Spleen (tissue), 7 donors: ENCODE measurements around the gene PGLYRP3.

Source experiments
- POLR2A ChIP-seq, 3 donors: fragments of 450-650 bp; IDR thresholded peaks; one replicate each; pipeline ENCODE4 v1.5.1; 2017; ENCODE audit warnings: antibody characterized with exemption in 3 of 3, mild to moderate bottlenecking in 1 of 3
- TF ChIP-seq, protein P1 (sequence below), 11 experiments: fragments of 200-600 bp in 7 of 11; fragments of 450-650 bp in 4 of 11; sonication (generic) in 4 of 11; IDR thresholded peaks in 8 of 11; conservative IDR thresholded peaks in 3 of 11; 1 replicate in 7 of 11; 2 replicates in 4 of 11; pipeline versions ENCODE4 v1.4.0 to v1.8.0; 2016 to 2021; ENCODE audit warnings: antibody characterized with exemption in 11 of 11, inconsistent platforms in 4 of 11, mild to moderate bottlenecking in 1 of 11
- donor health status: DM: no; HTN: no; CAD: no; lungs with moderate emphysema.
- donor health status: DM: no; HTN: no; CAD: no.
- donor health status: DM: no; HTN: no; CAD: no.

GRCh38 chr1:153341431-153341934, 28.7 kb upstream of the PGLYRP3 start:
- TF ChIP-seq, protein P1, sequence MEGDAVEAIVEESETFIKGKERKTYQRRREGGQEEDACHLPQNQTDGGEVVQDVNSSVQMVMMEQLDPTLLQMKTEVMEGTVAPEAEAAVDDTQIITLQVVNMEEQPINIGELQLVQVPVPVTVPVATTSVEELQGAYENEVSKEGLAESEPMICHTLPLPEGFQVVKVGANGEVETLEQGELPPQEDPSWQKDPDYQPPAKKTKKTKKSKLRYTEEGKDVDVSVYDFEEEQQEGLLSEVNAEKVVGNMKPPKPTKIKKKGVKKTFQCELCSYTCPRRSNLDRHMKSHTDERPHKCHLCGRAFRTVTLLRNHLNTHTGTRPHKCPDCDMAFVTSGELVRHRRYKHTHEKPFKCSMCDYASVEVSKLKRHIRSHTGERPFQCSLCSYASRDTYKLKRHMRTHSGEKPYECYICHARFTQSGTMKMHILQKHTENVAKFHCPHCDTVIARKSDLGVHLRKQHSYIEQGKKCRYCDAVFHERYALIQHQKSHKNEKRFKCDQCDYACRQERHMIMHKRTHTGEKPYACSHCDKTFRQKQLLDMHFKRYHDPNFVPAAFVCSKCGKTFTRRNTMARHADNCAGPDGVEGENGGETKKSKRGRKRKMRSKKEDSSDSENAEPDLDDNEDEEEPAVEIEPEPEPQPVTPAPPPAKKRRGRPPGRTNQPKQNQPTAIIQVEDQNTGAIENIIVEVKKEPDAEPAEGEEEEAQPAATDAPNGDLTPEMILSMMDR (IDR thresholded peaks at IDR 0.05 in 8 of 11, conservative IDR thresholded peaks at IDR 0.05 in 3 of 11): no peak
- TF ChIP-seq POLR2A (IDR thresholded peaks at IDR 0.05): no peak
